HG03196 (cell line): ENCODE measurements around the gene NFAM1.

Source experiments
- ATAC-seq: cut with Tn5 transposase; IDR thresholded peaks from one replicate; pipeline ENCODE4 v1.9.1; 2021; ENCODE audit not compliant: unreplicated experiment

NFAM1 gene, protein sequence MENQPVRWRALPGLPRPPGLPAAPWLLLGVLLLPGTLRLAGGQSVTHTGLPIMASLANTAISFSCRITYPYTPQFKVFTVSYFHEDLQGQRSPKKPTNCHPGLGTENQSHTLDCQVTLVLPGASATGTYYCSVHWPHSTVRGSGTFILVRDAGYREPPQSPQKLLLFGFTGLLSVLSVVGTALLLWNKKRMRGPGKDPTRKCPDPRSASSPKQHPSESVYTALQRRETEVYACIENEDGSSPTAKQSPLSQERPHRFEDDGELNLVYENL

DNA sequence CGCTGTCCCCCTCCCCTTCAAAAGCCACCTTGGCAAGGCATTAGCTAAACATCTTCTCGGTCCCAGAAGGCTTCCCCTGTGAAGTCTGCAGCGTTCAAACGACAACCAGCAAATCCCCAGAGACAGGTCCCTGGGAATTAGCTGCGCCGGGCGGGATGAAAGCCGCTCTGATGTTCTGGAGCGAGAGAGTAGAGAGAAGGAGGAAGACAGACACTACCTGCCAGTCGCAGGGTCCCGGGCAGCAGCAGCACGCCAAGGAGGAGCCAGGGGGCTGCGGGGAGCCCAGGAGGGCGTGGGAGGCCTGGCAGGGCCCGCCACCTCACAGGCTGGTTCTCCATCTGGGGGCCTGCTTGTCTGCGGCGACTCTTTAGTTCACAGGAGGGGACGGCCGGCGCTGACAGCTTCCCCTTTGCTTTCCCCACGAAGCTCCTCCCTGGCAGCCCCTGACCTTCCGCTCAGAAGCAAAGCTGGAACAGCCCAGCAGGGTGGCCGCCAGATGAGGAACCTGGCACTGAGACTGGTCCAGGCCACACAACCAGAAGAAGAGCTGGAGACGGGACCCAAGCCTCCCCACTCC lies at the start of gene NFAM1:
Gene NFAM1 (minus strand): TSS at position 384 of the 577 bp plus-strand sequence. CDS start 46 bp downstream, at position 338.
- ATAC-seq = no peak

DNA sequence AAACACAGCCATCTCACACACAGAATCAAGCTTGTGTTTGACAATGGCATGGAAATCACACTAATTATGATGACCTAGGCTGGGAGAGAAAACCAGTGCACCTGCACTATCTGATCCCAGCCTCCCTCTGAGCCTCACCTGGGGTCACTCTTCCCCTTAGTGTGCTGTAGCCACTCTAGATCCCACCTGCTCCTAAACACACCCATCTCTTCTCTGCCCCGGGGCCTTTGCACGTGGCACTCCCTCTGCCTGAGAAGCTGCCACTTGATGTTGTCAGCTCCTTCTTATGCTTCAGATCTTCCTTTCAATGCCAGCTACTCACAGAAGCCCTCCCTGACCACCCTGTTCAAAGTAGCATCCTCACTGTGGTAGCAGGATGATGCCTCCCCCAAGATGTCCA lies 42.9 kb upstream of the NFAM1 start:
- ATAC-seq = no peak

DNA sequence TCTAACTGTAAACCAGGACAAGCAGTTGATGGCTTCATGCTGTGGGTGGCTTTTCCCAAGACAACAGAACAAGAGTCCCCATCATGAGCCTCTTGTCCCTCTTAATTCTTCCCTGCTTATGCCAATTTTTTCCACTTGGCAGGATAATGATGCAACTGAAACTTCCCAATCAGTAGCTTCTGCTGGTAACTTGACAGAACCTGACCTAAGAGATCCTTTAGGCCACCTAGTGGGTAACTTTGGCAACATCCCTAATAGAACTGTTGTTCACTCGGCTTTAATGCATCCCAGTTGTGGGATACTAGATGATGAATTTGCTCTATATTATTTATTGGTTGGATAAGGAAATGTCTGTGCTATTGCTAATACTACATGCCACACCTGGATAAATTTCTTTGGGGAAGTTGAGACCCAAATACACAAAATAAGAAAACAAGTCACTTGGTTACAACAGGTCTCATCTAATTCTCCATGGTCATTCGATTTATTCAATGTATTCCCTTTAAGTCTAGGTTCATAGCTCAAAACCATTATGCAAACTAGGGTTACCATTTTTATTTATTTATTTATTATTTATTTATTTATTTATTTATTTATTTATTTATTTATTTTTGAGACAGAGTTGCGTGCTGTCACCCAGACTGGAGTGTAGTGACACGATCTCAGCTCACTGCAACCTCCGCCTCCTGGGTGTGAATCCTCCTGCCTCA lies 41.4 kb upstream of the NFAM1 start:
- no peak for ATAC-seq

DNA sequence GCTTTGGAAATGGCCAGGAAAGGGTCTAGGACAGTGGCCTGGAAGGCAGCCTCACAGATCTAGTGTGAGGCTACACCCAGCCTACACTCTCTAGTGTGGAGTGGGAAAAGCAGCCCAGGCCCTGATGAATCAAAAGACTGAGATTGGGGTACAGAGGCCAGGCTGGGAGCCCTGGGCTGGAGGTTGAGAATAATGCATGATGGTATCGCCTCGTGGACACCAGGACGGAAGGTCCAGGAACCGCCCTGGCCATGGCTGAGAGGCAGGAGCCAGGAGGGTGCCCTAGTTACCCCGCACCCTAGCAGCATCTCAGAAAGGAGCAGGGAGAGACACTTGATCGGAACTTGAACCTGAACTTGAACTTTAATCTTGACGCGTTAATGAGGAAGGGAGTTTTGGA lies 40.5 kb upstream of the NFAM1 start:
- ATAC-seq = no peak

DNA sequence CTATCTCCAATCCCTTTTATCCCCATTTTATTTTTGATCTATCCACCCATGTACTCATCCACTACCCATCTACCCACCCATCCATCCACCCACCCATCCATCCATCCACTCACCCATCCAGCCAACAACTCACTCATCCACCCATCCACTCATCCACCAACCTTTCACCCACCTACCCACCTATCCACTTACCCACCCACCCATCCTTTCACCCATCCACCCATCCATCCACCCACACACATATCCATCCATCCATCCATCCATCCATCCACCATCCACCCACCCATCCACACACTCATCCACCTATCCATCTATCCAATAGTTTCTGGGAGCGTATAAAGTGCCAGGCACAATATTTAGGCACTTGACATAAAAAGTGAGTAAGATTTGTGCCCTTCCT lies 39.2 kb upstream of the NFAM1 start:
- ATAC-seq = no peak

DNA sequence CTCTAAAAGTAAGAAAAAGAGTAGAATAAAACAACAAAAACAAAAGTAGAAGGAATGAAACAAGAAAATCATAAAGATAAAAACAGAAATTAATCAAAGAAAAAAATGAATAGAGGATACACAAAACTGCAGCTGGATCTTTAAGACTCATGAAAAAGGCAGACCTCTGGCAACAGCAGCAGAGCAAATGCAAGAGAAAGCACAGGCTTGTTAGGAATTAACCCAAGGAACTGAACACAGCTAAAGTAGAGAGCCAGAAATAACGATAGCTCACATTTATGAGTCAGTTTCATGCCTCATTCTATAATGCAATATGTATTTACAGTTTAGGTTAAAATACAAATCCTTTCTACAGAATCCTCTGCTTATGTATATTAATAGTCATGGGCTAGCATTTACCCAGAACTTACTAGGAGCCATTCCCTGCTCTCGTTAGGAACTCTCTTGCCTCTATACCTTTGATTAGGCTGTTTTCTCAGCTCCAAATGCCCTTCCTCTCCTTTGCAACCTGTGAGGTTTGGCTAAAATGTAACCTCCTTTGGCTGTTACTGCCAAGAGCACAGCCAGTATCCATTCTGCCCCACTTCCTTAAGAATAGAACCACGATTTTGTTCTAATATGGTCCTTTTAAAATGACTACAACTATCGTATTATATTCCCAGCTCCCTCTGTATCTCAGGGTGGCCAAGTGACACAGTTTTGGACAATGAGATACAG lies 38.3 kb upstream of the NFAM1 start:
- no peak for ATAC-seq

DNA sequence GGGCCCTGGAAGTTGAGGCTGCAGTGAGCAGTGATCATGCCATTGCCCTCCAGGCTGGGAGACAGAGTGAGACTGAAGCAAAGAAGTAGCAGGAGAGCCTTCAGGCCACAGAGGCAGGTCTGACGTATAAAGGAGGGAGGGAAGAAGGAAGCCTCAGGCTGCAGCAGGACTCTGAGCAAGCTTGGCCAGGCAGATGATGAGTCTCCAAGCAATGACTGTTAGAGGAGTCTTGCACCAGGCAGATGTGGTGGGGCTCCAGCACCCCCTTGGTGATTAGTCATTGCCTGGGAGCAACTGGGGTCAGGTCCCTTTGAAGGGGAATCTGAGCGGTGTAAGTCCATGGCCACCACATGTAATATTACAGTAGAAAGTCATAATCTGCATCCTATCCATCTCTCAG lies 36.6 kb upstream of the NFAM1 start:
- no peak for ATAC-seq

DNA sequence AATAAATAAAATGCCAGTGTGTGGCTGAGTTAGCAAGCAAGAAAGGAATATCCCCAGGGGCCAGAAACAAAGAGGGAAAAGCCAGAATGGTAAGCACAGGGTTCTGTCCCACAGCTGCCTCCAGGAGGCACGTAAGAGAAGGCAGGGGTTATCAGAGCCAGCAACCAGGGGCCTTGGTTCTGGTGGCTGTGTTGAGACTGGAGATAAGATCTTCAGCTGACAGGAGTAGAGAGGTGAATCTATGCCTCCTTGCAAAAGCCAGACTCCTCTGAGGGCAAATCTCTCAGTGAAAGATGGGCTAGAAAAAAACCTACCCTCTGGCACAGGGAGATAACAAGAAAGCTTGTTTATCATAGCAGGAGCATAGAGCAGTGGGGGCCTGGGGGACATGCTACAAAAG lies 29.8 kb upstream of the NFAM1 start:
- no peak for ATAC-seq

DNA sequence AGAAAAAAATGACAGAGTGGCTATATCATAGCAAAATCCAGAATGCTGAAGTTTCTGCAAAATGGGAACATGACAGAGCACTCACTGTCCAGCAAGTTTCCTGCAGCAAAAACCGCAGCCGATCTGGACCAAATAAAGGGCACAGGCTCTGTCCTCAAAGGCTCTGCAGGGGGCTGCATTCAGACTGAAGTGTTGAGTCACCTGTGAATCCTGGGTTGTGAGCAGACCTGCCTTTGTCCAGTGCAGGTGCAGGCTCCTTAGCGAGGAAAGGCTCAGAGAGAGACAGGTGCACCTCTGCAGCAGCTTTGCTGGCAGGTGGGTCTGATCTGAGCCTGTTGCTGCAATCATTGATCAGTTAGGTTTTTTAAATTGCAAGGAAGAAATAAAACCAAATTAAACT lies 29.3 kb upstream of the NFAM1 start:
- no peak for ATAC-seq

DNA sequence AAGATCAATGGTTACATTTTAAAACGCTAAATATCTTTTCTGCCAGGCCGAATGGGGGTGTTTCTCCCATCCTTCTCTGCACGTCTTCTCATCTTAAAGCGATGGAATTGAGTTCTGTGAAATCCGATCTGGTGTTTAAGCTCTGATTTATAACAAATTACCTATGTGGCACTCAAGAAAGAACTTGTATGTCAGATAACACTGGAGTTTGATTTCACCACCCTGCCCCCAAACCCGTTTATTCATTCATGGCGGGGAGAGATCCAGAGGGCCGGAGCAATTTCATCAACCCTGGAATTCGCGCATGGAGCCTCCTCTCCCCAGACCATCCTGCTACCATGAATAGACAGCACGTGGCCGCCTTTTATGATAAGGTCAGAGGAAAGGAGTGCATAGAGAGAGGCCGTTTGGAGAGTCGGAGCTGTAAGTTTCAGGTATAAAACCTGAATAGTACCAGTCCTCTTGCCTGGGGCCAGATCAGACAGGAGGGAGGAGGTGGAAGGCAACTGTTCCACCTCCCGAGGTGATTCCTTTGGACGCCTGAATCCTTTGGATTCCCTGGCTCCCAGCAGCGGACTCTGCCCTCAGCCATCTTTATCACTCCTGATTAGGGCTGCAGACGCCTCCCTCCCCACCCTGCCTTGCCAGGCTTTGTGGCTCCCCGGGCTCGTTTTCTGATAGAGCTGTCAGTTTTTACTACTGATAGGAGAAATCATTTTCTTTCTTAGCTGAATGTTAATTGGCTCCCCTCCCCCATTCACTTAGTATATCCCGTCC lies 27.3 kb upstream of the NFAM1 start:
- no peak for ATAC-seq

DNA sequence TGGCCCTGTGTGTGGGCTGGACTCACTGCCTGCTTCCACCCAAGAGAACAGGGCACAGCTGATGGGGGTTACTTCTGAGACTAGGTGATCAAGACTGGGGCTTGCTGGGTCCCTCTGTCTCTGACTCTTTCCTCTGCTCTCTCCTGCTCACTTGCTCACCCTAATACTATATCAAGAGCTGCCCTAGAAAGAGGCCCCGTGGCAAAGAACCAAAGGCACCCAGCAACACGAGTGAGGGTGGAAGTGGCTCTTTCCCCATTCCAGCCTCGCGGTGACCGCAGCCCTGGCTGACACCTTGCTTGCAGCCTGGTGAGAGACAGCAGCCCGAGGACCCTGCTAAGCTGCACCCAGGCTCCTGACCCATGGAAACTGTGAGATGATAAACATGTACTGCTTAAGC lies 20.7 kb upstream of the NFAM1 start:
- ATAC-seq = no peak

DNA sequence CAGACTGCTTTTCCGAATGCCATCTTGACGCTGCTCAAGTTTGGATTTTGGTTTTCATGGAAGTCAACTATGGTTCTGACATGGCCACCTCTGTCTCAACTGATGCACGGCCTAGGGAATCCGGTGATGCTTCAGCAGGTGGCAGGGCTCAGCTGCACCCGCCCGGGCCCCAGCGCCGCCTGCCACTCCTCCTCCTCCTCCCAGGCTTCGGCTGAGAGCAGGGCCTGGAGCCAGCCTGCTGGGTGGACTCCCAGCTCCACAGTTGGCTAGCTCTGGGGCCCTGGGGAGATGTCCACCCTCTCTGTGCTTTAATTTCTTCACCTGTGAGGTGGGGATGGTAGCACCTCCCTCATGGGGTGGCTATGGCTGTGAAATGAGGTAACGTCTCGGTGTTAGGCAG lies 20.3 kb upstream of the NFAM1 start:
- ATAC-seq = no peak

DNA sequence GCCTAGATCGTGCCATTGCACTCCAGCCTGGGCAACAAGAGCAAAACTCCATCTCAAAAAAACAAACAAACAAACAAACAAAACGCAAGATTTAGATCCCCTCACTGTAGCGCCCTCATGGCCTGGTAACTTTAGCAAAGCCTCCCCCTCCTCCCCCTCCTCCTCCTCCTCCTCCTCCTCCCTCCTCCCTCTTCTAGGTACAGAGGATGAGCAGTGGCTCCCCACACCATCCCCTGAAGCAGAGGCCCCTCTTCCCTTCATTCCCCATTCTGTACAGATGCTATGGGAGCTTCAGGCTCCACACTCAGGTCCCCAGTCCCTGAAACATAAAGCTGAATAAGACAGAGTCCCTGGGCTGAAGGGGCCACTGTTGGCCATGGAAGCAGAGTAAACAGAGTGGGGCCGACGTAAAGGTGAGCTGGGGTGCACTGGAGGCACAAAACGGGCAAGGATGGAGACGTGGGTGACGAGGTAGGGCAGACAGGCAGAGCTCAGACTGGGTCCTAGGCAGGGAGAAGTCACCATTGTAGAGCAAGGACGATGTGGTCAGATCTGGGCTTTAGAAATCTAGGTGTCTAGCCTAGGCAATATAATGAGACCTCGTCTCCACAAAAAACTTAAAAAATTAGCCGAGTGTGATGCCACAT lies 19.4 kb upstream of the NFAM1 start:
- ATAC-seq = no peak

DNA sequence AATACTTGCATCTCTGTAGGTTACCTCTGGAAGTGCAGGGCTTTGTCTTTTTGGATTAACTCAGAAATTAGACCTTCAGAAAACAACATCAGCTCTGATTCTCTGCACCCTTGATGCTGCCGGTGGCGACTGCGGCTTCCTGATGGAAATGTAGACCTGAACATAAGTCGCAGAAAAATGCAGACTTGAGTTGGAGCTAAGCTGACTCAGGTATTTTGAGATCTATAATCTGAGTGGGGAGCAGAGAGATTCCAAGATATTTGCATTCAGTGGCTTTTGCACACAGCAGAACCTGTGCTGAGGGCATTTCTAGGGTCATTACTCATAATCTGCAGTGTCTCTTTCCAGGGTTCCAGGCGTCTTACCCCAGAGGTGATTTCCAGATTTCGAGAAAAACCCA lies 18.7 kb upstream of the NFAM1 start:
- ATAC-seq = no peak

DNA sequence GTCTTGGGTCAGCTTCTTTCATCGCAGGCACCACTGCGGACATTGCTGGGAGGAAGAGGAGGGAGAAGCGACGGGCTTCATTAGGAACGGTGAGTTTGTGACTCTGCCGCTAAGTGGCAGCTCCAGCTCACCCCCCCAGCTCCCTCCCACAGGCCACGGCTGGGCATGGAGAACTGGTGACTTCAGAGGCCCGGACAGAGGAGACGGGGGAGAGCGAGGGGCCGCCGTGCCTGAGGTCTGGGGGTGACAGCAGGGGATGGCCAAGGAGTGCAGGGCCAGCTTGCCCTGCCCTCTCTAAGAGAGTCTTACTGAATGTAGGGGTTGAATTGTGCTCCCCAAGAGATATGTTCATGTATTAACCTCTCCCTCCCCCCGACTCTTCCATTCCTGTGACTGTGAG lies 13.9 kb upstream of the NFAM1 start:
- no peak for ATAC-seq

DNA sequence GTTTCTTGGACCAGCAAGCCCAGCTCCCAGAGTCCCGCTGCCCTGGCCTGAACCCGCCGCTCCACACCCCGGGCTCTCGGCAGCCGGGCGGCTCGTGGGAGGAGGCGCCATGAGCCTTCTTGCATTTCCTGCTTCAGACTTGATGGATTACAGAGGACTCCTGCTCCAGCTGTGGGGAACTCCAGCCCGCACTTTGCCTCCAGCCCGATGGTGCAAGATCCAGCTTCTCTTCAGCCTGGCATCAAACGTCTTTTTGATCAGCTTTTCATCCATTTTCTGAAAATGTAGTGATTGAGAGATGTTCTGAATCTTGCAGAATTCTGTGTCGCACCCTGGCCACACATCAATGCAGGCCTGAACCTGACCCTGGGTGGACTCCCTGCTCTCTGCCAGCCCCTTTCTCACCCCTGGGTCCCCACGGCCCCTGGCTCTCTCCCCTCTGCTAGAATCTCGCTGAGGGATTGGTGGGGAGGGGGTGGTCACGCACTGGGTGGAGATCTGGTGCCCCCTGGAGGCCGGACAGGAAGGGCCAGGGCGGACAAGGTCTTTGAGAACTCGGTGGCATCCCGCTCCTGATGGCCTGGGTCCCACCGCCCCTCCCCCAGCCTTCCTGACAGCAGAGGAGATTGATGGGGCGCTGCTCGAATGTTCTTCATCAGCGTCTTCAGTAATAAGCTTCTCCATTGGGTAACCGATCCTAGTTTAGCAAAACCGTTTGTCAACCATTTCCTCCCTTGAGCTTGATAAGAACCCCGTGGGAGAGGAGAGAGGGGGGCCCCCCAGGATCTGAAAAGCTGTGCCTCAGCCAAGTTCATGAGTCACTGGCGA lies 12.1 kb upstream of the NFAM1 start:
- no peak for ATAC-seq

DNA sequence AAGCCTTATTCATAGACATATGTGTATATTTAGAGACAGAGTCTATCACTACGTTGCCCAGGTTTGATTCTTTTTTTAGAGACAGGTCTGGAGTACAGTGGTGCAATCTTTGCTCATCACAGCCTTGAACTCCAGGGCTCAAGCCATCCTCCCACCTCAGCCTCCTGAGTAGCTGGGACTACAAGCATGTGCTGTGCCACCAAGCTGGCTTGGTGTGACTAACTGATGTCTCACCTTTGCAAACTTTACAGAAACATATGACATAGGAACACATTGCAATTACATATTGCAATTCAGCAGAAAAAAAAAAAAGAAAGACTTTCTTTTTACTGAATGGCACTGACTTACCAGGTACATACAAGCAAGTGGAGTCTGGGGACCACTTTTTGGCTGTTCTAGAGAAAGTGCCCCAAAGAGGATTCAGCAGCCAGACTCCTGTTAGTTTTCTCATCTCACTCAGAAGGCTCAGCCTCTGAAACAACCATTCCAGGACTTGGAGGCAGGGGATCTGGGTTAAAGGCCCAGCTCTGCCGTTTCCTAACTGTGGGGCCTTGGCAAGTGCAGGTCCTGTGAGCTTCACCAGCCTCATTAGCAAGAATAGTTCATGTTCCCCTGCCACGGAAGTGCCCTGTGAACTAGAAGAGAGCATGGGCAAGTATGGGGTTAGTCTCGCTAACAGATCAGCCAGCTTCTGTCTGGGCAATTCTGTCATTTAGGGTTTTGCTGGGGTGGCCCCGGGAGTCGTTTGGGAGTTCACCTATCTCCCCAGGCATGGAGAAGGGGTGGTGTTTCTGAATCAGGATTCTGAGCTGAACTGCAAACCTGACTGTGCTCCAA lies 11.3 kb upstream of the NFAM1 start:
- no peak for ATAC-seq

DNA sequence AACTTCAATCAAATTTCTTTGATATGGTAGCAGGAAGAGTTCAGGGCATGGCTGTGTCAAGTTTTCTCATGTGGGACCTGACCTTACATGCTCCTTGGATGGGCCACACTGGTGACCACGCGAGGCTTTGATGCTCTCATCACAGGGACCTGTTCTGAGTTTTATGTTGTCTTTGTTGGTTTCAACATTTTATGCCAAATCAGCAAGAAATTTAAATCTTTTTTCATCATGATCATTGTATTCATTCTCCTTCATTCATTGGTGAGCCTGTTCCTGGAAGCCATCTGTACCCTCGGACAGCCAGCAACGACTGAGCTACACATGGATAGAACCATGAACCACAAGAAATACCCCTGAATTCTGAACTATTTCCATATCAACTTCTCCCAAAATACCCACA lies 10.5 kb upstream of the NFAM1 start:
- ATAC-seq = no peak

DNA sequence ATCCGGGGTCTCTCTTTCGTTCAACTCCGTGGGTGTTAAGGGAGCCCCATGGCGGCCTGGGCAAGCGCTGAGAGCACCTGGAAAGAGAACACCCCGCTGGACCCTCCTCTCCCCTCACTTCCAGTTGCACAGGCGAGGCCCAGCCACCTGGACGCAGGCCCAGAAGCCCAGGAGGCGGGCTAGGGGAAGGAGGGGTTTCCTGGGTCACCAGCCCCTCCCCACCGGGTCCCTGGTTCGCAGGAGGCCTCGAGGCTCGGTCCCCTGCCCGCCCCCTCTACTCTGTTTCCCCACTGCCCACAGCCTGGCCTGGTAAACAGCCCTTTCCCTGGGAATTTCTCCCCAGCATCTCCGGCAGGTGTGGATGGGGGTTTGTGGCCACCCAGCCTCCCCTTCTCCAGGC lies 8.5 kb upstream of the NFAM1 start:
- no peak for ATAC-seq
